Testis (tissue), 3 donors: ENCODE results near the gene IL17F. TPM values are rescaled to one million over a fixed set of nuclear protein-coding genes. Genes with fewer than 3 reads are reported as not detected.

Experiments
- DNase-seq: peaks from one replicate; pipeline ENCODE4 v3.0.0-alpha.2; 2019
- H3K27ac ChIP-seq, 2 donors: fragments of 200-600 bp; sonication (generic); one replicate each; pipeline ENCODE4 v1.5.1; 2019
- H3K27me3 ChIP-seq: fragments of 200-600 bp; sonication (generic); one replicate; pipeline ENCODE4 v1.5.1; 2019
- H3K36me3 ChIP-seq: fragments of 200-600 bp; sonication (generic); one replicate; pipeline ENCODE4 v1.5.1; 2017; ENCODE audit warnings: low read depth; ENCODE audit errors: missing control alignments
- H3K4me1 ChIP-seq: fragments of 200-600 bp; sonication (generic); one replicate; pipeline ENCODE4 v1.5.1; 2019
- H3K4me3 ChIP-seq, 2 donors: fragments of 200-600 bp; sonication (generic); one replicate each; pipeline ENCODE4 v1.5.1; 2017 to 2019
- H3K9me3 ChIP-seq: fragments of 200-600 bp; sonication (generic); one replicate; pipeline ENCODE4 v1.5.1; 2017
- CTCF ChIP-seq, 3 experiments: fragments of 450-650 bp in 2 of 3; fragments of 200-600 bp in 1 of 3; sonication (generic) in 1 of 3; IDR thresholded peaks; one replicate each; pipeline ENCODE4 v1.5.1; 2016 to 2019; ENCODE audit warnings: antibody characterized with exemption in 3 of 3, mild to moderate bottlenecking in 2 of 3, moderate library complexity in 1 of 3
- POLR2A ChIP-seq: fragments of 450-650 bp; IDR thresholded peaks from one replicate; pipeline ENCODE4 v1.6.1; 2017; ENCODE audit warnings: antibody characterized with exemption, mild to moderate bottlenecking, moderate library complexity
- WGBS, 2 donors: methylation state at CpG; one replicate each; pipeline ENCODE4 v1.1.5; 2018; 5-methylcytosine and 5-hydroxymethylcytosine counted together
- intact Hi-C: fragments of 100-400 bp; cut with DNase I; formaldehyde crosslinking; loops from one replicate; pipeline ENCODE4 v1.15.1; 2023; ENCODE audit warnings: low total_unique reads
- polyA plus RNA-seq: library from polyadenylated mRNA; stranded (reverse); fragments of 350-450 nt; fragmentation: Illumina TruSeq; extraction: RNeasy Lipid Tissue Mini Kit (QIAGEN cat#74804); gene quantifications from one replicate; pipeline ENCODE4 v1.2.3, GENCODE V29; 2014; ENCODE audit warnings: low read depth, low replicate concordance; ENCODE audit not compliant: insufficient read depth
- total RNA-seq, 2 donors: library from RNA; depleted of rRNA; stranded (reverse); fragments of >200 nt; gene quantifications; one replicate each; pipeline ENCODE4 v1.2.3, GENCODE V29; 2016

The IL17F gene
- total and polyA plus RNA-seq, 3 donors from 2014 or later: not detected

GRCh38 chr6:52190409-52190808 lies 53.9 kb downstream of the IL17F start:
- intact Hi-C loops: no loop called here

DNA sequence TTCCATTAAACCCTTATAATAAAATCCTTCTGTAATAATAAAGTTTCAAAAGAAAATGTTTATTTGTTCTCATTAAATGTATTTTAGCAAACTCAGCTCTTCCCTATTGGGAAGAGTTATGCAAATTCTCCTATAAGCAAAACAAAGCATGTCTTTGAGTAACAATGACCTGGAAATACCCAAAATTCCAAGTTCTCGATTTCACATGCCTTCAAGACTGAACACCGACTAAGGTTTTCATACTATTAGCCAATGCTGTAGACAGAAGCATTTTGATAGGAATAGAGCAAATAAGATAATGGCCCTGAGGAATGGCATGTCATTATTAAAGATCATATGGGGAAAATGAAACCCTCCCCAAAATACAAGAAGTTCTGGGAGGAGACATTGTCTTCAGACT lies 54.3 kb downstream of the IL17F start:
- no peak for TF ChIP-seq CTCF (IDR thresholded peaks at IDR 0.05)
- WGBS, 2 donors: 89 to 98% methylated on average over 2 of the region's 2 CpGs

More at GRCh38 chr6:52190409-52190808, 53.9 kb downstream of the IL17F start:
- TF ChIP-seq CTCF (IDR thresholded peaks at IDR 0.05) (no peak), POLR2A (no peak)
- H3K9me3 ChIP-seq: no peaks in the 10 kb centered on the region
- no peak for DNase-seq
- H3K36me3 ChIP-seq: no peaks in the 10 kb centered on the region
- no peaks in the 10 kb centered on the region for H3K27me3 ChIP-seq
- H3K27ac ChIP-seq: no peak overlapping the region
- H3K4me3 ChIP-seq: no peak overlapping the region
- 87 to 95% methylated on average over 3 of the region's 3 CpGs for WGBS, 2 donors
- H3K4me1 ChIP-seq: no peaks in the 10 kb centered on the region

GRCh38 chr6:52187098-52187497 lies 57.2 kb downstream of the IL17F start:
- no peak overlapping the region for H3K27ac ChIP-seq
- TF ChIP-seq POLR2A (no peak), CTCF (IDR thresholded peaks at IDR 0.05) (no peak)
- H3K4me3 ChIP-seq: no peak overlapping the region
- no peaks in the 10 kb centered on the region for H3K36me3 ChIP-seq
- DNase-seq: no peak
- no peaks in the 10 kb centered on the region for H3K27me3 ChIP-seq
- no peaks in the 10 kb centered on the region for H3K4me1 ChIP-seq
- H3K9me3 ChIP-seq: no peaks in the 10 kb centered on the region
- WGBS, 2 donors: 91 to 94% methylated on average over 1 of the region's 1 CpG
- intact Hi-C loops: no loop called here

More for the DNA sequence above, 54.3 kb downstream of the IL17F start:
- no peaks in the 10 kb centered on the region for H3K4me1 ChIP-seq
- H3K27me3 ChIP-seq: no peaks in the 10 kb centered on the region
- DNase-seq: no peak
- H3K9me3 ChIP-seq: no peaks in the 10 kb centered on the region
- intact Hi-C loops: no loop called here
- no peak overlapping the region for H3K27ac ChIP-seq
- H3K4me3 ChIP-seq: no peak overlapping the region
- no peaks in the 10 kb centered on the region for H3K36me3 ChIP-seq

Other genes with a start within 250 kb of the IL17F start
- 1 to 10 TPM; 1.3 to 1.7 TPM for gene PKHD1, start 156.9 kb downstream of the IL17F start, total RNA-seq
- gene PKHD1, start 156.9 kb downstream of the IL17F start, polyA plus RNA-seq: 2.3 TPM
- gene IL17A, start 58.1 kb downstream of the IL17F start, total RNA-seq: not detected
- gene IL17A, start 58.1 kb downstream of the IL17F start, polyA plus RNA-seq: not detected
- 10 to 100 TPM; 53.4 to 55.9 TPM for gene MCM3, start 40.2 kb upstream of the IL17F start, total RNA-seq
- gene MCM3, start 40.2 kb upstream of the IL17F start, polyA plus RNA-seq: 41.1 TPM
- 10 to 100 TPM in 1 of 2 donors, 1 to 10 TPM in 1; 9.0 to 11.0 TPM for gene PAQR8, start 117.7 kb upstream of the IL17F start, total RNA-seq
- gene PAQR8, start 117.7 kb upstream of the IL17F start, polyA plus RNA-seq: 8.3 TPM
- gene EFHC1, start 175.8 kb upstream of the IL17F start, total RNA-seq: 10 to 100 TPM; 41.8 to 62.9 TPM
- gene EFHC1, start 175.8 kb upstream of the IL17F start, polyA plus RNA-seq: 133 TPM